Activated effector memory CD4-positive, alpha-beta T cell treated with Interleukin-2 at 50 U/mL for 16 hours (primary cell): ENCODE results near the gene SPINT4.

Experiments
- DNase-seq: peaks from one replicate; pipeline ENCODE4 v3.0.0-alpha.2; 2020

SPINT4 gene

GRCh38 chr20:45765980-45766379, 43.8 kb downstream of the SPINT4 start:
- DNase-seq = no peak

- DNase-seq = no peak
Measured at GRCh38 chr20:45768479-45768878, 46.3 kb downstream of the SPINT4 start.

- peak; percentile 61 for DNase-seq
Measured at GRCh38 chr20:45771182-45771759, 49.1 kb downstream of the SPINT4 start.

- DNase-seq = no peak
Measured at GRCh38 chr20:45772693-45773092, 50.5 kb downstream of the SPINT4 start.

GRCh38 chr20:45774945-45775344, 52.8 kb downstream of the SPINT4 start:
- DNase-seq = no peak

GRCh38 chr20:45775411-45775810, 53.3 kb downstream of the SPINT4 start:
- no peak for DNase-seq
